HG03064 (cell line): ENCODE data around the gene MAEL.

Experiments used
- ATAC-seq: cut with Tn5 transposase; IDR thresholded peaks from one replicate; pipeline ENCODE4 v1.9.1; 2021; ENCODE audit warnings: low read depth; ENCODE audit not compliant: unreplicated experiment

Gene MAEL

DNA sequence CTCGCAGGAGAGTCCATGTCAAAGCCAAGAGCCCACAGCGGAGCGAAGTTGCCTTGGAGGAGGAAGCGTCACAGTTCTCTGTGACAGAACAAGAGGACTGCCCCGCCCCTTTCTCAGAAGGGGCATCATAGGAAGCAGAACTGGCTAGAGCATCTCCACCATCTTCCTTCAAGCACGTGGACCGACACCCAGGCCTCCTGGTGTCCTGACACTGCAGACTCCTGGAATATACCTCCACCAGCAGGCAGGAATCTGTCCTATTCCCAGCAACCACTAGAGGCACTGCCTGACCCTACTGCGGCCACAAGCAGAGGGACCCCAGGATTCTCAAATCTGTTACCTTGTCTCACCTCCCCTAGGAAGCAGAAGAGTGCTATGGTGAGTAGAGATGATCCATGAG, 63.3 kb downstream of the MAEL start:
- ATAC-seq = no peak

DNA sequence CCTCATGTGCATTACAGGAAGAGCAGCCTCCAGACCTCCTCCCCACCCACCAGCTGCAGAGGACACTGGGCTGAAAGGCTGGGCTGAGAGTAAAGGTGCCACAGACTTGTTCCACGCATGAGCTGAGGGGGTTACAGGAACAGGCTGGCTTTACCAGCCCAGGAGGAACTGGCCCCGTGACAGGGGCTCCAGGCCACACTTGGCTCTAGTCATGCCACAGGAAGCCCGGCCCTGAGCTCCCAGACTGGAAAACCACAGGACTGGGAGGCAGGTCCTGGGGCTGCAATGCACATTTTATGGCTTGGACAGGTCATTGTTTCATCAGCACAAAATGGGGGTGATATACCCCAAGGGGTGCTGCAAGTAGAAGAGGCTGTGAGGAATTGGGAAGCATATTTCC, 65.5 kb downstream of the MAEL start:
- ATAC-seq = no peak

DNA sequence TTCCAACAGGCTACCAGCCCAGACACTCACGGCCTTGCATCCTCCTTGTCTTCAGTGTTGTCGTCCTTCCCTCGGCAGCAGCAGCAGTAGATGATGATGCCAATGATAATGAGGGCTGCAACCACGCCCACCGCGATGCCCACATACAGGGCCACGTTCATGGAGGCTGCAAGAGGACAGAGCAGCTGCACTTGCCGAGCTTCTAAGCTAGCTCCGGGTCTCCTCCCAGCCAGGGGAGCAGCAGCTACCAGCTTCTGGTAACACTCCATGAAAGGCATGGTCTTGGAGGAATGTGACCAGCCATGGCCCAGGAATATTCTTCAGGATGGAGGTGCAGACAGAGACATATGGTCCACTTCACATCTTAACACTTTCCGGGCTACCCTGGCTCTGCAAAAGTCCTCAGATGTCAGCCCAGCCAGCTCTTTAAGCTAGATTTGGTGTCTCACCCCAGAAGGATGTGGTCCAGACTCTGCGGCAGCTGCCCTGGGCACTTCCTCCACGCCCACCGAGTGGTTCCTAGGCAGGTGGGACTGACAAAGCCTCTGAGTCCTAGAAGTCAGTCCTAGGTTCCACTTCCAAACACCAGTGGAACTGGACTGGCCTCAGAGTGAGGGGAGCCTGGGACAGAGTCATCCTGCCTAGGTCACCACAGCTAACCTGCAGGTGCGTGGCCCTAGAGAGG, 66.0 kb downstream of the MAEL start:
- ATAC-seq = no peak

DNA sequence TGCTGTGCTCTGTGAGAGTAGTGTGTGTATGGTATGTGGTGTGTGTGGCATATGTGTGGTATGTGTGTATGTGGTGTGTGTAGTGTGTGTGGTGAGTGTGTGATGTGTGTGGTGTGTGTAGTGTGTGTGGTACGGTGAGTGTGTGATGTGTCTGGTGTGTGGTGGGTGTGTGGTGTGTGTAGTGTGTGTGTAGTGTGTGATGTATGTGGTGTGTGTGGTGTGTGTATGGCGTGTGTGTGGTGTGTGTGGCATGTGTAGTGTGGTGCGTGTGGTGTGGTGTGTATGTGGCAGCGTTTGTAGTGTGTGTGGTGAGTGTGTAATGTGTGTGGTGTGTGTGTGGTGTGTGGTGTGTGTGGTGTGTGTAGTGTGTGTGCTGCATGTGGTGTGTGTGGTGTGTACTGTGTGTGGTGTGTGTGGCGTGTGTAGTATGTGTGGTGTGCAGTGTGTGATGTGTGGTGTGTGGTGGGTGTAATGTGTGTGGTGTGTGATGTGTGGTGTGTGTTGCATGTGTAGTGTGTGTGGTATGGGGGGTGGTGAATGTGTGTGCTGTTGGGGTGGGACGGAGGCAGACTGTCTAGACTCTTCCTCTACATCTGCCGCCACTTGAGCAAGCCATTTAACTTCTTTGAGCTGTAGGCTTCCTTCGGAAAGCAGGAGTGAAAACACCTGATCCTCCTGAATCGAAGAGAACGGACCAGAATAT, 67.6 kb downstream of the MAEL start:
- no peak for ATAC-seq

DNA sequence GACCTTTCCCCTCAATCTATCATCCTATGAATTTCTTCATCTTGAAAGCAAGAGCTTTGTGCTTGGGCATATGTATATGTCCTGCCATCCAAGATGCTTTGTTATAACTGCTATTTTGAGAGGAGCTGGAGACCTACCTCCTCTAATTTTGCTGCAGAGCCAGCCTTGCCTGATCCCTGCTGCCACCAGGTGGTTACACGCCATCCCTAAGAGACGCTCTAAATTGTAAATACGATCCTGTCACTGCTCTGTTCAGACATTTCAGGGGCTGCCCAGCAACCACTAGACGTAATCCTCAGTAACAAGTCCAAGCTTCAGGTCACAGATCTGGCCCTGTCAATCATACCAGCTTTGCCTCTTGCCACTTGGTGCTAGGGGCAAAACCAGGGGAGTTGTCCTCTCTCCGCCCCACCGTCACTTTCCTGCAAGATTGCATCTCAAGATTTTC, 68.2 kb downstream of the MAEL start:
- no peak for ATAC-seq

DNA sequence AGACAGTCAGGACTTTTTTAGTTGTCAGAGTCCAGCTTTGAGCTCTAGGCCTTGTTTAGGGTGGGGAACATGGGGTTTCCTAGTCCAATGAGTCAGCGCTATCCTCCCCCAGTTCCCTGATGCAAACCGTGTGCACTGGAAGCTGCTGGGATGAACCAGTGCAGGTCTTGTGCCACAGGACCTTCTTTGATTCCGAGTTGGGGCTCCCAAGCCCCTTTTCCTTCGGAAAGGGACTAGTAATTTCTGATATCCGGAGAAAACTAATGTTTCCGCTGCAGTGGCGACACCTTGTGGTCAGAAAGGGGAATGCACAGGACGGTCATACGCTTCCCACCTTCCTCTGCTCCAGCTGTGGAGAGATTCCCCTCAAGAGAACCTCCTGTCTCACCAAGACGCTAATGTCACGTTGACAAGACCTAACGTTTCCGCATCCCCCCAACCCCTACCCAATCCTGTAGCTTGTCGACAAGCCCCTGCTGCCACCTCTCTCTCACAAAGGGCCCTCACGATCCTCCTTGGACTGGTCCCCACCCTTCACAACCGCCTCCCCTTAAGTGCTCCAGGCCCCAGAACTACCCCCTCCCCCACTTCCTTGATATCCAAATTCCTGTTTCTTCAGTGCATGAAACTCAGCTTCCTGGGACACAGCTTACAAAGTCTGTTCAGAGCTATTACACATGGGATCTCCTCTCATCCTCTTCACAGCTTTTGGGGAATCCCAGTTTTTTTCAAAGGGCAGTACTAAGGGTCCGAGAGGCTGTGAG, 70.1 kb downstream of the MAEL start:
- ATAC-seq = no peak

DNA sequence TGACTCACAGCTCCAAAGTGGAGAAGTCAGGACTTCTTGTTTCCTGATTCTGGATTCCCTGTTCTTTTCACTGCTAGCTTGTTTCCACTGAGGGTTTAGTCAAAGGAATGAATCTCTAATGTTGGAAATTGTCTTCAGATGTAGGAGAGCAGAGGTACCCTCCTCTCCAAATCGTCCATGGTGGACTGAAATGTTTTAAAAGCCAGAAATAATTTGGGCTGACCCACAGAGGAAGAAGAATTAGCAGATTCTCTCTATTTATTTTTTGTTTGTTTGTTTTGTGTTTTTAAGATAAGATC, 70.7 kb downstream of the MAEL start:
- no peak for ATAC-seq

DNA sequence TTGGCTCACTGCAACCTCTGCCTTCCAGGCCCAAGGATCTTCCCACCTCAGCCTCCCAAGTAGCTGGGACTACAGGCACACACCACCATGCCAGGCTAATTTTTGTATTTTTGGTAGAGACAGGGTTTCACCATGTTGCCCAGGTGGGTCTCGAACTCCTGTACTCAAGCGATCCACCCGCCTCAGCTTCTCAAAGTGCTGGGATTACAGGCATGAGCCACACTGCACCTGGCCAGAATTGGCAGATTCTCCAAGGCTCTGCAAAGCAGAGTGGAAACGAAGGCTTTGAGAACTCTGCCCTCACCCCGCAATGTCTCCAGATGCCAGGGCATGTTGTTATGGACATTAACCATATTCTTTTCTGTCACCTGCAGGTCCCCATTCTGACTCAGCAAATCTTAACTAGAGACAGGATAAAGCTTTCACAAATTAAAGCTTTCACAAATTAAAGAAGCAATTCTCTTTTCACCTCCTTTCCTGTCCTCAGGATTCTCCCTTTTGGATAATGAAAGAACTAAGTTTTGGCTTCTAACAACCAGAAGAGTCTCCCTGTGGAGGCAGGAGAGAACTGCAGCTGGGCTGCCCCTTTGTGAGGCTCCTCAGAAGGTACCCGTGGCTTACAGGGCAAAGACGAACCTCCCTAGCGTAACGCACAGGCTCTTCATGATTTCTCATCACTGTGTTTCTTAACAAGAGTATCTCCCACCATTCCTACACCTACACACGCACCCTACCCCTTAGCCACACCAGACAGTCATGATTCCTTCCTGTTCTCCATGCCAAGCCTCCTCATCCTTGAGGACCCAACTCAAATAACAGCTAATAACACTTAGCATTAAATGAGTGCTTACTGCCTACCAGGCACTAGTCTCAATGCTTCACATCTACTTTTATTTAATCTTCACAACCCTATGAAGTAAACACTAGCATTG, 71.3 kb downstream of the MAEL start:
- ATAC-seq = no peak

DNA sequence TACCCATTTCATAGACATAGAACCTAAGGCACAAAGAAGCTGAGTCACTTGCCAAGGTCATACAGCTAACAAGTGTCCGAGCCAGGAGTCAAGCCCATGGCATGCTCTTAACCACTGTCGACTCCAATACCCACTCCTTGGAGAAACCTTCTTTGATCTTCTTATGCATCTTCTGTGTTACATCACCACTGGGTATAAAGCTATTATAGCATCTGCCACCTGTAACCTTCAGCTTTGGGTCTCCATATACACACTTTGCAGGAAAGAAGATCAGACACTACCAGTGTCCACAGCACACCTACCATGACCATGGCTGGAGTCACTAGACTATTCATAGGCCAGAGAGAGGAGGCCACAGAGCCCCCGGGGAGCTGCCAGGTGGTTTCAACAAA, 72.0 kb downstream of the MAEL start:
- no peak for ATAC-seq

DNA sequence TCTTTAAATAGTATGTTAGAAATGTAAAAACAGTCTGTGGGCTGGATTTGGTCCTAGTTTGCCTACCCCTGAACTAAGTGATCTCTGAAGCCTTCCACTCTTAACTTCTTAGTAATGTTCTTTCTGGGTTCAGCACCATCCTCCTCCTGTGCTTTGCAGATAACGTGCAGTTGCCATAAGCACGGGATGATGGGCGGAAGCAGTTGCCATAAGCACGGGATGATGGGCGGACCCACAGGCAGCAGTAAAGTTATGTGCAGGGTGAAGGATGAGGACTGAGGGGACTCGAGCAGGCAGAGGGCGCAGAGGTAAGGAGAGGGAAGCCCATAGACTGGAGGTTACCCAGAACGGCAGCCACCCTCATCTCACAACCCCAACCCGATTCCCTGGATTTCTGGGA, 75.5 kb downstream of the MAEL start:
- ATAC-seq = no peak

DNA sequence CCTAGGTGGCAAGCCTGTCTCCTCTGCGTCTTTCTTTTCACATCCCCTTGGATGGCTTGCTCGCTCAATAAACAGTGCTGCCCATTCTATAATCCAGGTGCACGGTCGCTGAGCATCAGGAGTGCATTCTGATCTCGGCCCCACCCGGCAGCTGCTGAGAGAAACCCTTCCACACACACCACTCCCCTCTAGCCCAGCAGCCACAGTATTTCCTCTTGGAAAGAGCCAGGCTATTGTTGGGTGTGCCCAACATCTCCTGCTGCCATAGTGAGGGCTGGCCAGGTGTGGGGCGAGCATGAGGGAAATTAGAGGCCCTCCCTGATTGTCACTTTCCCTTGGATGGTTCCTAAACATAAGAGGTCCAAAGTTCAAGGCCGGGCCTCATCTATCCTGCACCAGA, 76.4 kb downstream of the MAEL start:
- no peak for ATAC-seq

DNA sequence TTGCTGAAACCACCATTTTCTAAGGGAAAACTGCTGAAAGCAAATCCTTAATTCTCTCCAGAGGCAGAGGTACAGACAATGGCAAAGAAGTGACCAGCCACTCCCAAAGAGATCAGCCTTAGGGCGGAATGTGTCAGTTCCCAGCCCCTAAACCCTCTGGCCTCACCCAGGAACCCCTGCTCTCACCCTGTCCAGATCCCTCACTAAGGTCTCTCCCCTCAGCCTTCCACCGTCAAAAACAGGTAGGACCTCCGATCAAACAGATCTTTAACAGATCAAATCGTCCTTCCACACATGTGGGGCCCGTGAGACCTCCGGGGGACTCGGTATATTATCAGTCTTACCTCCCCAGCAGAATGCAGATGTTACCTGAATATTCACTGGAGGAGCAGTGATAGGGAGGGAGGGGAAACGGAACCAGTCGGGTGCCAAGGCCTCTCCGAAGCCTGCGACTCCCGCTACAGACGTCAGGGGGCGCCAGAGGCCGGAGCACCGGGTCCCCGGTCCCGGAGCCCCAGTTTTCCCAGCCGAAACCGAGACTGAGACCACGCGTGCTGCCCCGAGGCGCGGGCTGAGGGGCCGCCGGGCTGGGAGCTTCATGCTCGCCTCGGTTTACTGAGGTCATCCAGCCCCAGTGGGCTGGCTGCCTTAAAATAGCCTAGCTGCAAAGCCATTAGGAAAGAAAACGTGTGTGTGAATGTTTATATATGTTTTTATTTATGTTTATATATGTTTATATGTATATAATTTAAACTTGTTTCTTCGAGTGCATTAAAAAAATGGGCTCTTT, 77.4 kb downstream of the MAEL start:
- no peak for ATAC-seq

DNA sequence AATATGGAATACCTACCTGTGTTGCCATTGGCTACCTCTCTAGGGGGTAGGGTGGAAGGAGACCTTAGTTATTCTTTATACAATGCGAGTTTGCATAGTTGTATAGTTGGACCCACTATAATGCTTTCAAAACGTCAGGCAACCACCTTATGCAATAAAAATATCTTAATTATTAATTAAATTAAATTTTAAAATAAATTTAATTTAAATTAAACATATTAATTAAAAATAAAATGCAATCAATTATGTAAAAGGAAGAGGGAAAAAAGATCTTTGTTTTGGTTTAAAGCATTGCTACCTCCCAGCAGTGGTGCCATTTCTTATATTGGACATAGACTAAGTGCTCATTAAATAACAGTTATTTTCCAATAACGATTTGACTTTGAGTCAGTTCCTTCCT, 78.8 kb downstream of the MAEL start:
- ATAC-seq = no peak

DNA sequence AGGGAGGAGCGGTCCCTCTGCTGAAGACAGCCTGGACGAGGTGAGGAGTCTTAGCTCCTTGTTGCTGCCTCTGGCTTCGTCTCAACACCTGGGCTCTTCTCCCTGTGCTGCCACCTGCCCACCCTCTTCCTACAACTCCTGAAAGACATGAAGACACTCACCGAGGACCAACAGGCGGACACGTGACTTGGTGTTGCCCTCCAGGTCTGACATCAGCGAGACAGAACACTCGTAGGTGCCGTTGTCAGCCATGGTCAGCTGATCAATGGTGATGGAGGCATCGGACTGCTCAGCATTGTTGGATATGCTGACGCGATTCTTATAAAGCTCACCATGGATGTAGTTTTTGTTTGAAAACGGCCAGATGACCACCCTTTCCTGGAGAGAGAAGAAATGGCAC, 79.7 kb downstream of the MAEL start:
- ATAC-seq = no peak

DNA sequence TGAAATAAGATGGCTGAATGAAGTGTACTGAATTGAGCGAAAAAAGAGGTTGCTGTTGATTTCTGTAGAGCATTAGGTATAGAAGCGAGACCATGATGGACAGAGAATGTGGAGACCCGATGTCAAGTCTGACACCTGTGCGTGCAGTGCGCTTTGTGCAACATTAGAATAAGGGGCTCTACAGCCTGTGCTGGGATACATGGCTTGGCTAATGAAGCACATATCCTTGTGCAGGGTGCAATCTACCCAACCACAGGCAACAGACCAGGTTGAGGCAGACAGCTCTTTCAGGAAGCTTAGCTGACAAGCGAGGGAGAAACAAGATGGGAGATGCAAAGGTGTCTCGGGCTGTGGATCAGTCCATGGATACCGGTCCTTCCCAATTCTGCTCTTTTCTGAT, 82.2 kb downstream of the MAEL start:
- ATAC-seq = no peak
